Activated CD4-positive, alpha-beta T cell treated with anti-CD3 and anti-CD28 coated beads for 1 hour (primary cell): ENCODE data around the gene BDNF.
"Not testable (repeated sequence)": the region's sequence is repeated elsewhere in the genome, so short reads cannot be mapped to it uniquely, and the experiment has no call there.

Experiments
- DNase-seq: peaks from one replicate; pipeline ENCODE4 v3.0.0-alpha.2; 2020

Gene BDNF

GRCh38 chr11:27663326-27663725, 36.9 kb downstream of the BDNF start:
- no peak for DNase-seq

GRCh38 chr11:27660171-27660570, 40.1 kb downstream of the BDNF start:
- DNase-seq: no peak

GRCh38 chr11:27658535-27659236, 41.6 kb downstream of the BDNF start:
- DNase-seq: no peak

GRCh38 chr11:27656806-27657483, 43.3 kb downstream of the BDNF start:
- no peak for DNase-seq

GRCh38 chr11:27656320-27656719, 43.9 kb downstream of the BDNF start:
- DNase-seq: no peak

GRCh38 chr11:27653990-27654758, 46.1 kb downstream of the BDNF start:
- no peak for DNase-seq

- no peak for DNase-seq
These were observed 48.5 kb downstream of the BDNF start for GRCh38 chr11:27651711-27652110.

GRCh38 chr11:27650988-27651387, 49.3 kb downstream of the BDNF start:
- no peak for DNase-seq

- DNase-seq: no peak
These were observed 50.5 kb downstream of the BDNF start for GRCh38 chr11:27649800-27650199.

GRCh38 chr11:27648840-27649239, 51.4 kb downstream of the BDNF start:
- DNase-seq: no peak

GRCh38 chr11:27646051-27646818, 54.0 kb downstream of the BDNF start:
- DNase-seq: no peak

GRCh38 chr11:27642954-27643353, 57.3 kb downstream of the BDNF start:
- no peak for DNase-seq

GRCh38 chr11:27640954-27641353, 59.3 kb downstream of the BDNF start:
- DNase-seq: no peak

- no peak for DNase-seq
These were observed 64.7 kb downstream of the BDNF start for GRCh38 chr11:27635567-27636037.

GRCh38 chr11:27634776-27635175, 65.5 kb downstream of the BDNF start:
- not testable (repeated sequence) for DNase-seq

GRCh38 chr11:27634282-27634681, 66.0 kb downstream of the BDNF start:
- DNase-seq: not testable (repeated sequence)

GRCh38 chr11:27629023-27629422, 71.2 kb downstream of the BDNF start:
- not testable (repeated sequence) for DNase-seq

GRCh38 chr11:27627979-27628378, 72.3 kb downstream of the BDNF start:
- DNase-seq: no peak

- no peak for DNase-seq
These were observed 73.2 kb downstream of the BDNF start for GRCh38 chr11:27626938-27627586.

- DNase-seq: no peak
These were observed 73.9 kb downstream of the BDNF start for GRCh38 chr11:27626269-27626937.

GRCh38 chr11:27625347-27625912, 74.8 kb downstream of the BDNF start:
- no peak for DNase-seq
